Kidney glomerular epithelial cell (primary cell): Measurements from ENCODE around the gene SLC12A1.

Source experiments
- DNase-seq: peaks from one replicate; lab custom pipeline; 2025; lab: John Stamatoyannopoulos, UW

The SLC12A1 gene

DNA sequence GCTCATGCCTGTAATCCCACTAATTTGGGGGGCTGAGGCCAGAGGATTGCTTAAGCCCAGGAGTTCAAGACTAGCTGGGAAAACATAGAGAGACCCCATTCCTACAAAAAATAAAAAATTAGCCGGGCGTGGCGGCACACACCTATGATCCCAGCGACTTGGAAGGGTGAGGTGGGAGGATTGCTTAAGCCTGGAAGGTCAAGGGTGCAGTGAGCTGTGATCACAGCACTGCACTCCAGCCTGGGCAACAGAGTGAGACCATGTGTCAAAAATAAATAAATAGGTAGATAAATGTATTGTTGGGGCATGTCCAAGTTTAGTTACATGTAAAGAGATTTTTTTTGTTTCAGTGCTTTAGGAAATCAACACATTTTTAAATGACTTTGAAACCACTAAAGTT lies 36.4 kb downstream of the SLC12A1 start:
- DNase-seq = no peak

DNA sequence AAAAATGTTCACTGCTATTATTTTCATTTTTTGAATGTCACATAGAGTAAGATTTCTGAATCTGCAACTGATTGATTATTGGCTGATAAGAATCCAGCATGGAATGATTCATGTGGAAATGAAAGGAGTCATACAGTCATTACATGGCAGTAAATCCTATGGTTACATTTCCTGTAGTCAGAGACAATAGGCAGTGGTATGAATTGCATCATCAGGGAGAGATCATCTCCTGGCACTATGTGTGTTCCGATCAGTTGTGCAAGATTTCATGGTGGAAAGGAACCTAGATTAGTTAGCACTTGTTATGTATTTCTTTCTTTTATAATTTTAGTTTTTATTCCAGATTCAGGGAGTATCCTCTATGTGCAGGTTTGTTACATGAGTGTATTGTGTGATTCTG lies 38.8 kb downstream of the SLC12A1 start:
- no peak for DNase-seq

DNA sequence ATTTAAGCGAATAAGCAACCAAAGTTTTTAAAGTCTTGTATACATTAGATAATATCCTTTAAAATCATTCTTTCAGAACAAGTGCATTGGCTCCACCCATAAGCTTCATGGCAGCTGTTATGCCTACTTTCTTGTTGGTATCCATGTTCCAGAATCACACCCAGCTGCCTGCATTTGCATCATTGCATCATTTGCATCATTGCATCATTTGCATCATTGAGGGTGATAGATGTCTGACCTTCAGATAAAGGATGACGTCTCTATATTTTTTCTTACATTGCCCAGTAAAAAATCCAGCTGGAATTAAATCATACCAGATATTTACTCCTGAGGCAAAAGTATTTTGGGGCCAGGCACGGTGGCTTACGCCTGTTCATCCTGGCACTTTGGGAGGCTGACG lies 42.3 kb downstream of the SLC12A1 start:
- DNase-seq = no peak

DNA sequence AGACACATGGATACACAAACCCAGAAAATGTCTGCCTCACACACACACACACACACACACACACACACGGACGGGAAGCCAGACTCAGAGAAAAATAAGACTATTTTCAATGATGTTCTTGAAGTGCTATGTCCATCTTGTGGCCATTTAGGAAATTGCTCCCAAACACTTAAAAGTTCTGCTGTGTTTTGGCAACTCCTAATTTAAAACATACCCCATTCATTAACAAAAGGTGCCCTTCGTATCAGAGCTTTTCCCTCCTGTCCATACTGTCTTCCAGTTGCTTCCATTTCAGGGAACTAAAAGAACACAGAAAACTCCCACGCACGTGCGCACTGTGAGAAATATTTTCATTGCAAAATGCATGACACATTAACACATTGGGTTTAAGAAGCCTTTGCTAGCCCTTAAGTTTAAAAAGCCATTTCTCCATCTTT lies 44.6 kb downstream of the SLC12A1 start:
- DNase-seq = peak; percentile 80

DNA sequence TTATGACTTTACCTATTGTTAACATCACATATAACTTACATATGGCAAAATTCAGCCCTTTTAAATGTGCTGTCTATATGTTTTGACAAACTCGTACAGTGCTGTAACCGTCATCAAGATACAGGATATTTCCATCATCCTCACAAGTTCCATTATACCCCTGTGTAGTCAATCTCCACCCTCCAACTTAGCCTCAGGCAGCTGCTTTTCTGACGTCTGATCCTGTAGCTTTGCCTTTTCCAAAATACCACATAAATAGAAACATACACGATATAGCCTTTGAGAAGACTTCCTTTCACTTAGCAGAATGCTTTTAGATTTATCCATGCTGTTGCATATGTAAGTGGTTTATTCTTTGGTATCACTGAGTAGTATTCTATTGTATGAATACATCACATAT lies 47.1 kb downstream of the SLC12A1 start:
- DNase-seq = no peak

DNA sequence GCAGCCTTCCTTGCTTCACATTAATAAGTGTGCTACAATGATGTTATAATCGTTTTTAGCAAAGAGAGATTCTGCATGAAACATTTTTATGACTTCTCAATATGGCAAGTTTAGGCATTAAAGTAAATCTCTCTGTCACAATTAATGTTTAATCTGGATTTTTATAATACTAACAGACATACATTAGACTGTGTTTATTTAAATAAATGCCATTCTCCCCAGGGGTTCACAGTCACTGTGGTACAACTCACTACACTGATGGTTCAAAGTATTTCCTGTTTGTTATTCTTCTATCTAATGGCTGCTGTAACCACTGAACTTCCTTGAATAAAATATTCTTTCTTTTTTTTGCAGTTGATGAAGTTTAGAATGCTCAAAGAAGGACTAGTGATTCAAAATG lies 59.0 kb downstream of the SLC12A1 start:
- DNase-seq = no peak

DNA sequence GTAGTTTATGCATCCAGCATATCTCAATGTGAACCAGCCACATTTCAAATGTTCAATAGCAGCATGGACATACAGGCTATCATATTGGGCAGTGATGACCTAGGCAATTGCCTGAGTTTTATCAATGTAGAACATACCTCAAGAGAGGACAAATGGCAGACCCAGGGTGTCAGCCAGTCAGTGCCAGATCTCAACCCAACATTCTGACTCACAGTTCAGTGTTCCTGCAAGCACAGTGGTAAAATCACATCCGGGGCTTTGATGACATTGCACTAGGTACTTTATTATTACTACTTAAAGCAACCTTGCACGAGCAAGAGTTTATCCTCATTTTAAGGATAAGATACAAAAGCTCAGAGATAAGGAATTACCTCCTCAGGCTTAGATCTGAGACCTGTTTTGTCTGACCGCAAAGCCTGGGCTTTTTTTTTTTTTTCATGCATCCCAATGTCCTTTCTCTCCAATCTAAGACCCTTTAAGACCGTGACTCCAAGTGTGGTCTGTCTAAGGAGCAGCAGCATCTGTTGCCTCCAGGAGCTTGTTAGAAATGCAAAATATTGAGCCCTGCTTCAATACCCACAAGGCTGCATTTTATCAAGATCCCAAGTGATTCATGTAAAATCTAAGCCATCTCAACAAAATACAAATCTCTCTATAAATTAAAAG lies 60.1 kb downstream of the SLC12A1 start:
- no peak for DNase-seq

DNA sequence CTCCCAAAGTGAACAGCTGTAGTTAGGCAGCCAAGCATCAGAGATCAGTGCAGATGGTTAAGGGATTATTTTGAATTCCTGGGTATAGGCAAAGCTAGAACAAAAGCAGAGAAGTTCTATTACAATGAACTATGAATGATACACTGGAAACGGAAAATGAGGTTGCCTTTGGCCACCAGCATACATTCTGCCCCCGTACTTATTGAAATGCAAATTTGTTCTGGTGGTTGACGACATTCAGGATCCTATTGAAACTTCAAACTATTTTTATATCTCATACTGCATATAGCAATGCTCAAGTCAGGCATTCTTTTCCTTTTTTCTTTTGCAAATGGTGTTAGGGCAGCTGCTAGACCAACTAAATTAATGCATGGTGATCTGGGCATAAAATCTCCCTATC lies 61.7 kb downstream of the SLC12A1 start:
- DNase-seq = no peak

DNA sequence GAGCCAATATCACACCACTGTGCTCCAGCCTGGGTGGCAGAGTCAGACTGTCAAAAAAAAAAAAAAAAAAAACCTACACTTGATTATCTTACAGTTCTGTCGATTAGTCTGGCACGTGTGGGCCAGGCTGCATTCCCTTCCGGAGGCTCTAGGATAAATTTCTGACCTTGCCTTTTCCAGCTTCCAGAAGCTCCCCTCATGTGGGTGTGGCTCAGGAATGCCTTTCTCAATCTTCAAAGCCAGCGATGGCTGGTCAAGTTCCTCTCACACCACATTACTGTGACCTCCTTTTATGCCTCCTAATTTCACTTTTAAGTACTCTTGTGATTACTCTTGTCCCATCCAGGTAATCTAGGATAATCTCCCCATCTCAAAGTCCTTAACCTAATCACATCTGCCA lies 66.9 kb downstream of the SLC12A1 start:
- DNase-seq = no peak

DNA sequence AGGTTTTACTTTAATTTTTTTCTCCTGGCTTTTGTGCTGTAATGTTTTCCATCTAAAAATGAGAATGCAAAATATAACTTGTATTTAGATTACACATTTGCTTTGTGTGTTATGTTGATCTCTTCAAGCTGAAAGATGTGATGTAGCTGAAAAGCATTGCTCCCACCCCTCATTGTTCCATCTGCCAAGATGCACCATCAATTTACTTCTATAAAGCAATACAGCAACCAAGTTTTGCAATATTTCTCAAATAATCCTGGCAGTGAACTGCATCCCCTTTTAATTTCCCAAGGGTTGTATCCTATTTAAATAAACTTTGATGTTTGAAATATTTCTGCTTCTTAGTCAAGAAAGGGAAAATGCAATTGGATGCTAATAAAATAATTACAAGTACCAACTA lies 72.6 kb downstream of the SLC12A1 start:
- no peak for DNase-seq

DNA sequence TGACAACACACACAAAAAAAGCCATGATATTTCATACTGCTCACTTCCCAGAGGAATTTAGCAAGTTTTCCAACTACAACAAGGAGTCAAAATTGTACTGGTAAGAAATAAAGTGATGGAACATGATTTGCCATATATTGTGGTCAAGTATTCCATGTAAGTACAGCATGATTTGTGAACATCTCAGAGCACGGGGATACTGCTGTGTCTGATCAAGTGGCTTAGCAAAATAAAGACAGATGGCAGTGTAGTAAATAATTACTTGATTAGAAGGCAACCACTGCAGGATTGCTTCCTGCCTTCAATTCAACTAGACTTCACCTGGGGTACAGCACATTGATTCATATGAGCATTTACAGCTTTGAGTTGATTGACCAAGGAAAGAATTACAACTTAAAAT lies 73.5 kb downstream of the SLC12A1 start:
- no peak for DNase-seq

DNA sequence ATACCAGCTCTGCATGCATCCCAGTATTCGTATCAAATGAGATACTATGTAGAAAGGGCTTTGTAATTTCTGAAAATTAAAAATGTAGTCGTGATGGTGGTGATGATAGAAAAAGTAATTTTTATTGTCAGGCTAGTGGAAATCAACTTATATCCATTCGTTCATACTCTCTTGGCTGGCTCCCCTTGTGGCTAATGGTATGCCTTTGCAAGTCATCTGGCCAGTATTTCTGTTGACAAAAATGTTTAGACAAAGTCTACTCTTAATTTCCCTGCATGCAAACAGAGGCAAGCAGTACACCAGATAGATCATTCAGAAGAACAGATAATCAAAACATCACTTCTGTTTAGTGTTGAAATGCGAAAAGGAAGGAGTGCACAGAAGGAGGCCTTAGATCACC lies 75.6 kb downstream of the SLC12A1 start:
- DNase-seq = no peak

DNA sequence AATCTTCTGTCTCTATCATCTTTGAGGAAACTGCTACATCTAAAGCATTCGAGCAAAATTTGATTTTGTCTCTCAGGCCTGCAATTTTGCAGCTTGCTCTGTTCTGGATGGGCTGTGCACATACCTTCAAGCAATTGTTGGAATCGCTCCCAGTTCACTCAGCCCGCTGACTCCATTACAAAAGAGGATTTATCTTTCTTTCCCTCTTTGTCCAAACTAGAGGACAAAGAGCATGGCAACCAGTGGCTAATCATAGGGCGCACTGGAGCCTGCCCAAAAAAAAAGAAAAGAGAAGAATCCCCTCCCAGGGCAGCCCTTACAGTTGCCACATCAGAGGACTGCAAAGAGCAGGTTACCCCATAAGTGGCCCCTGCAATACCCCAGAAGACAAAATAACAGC lies 76.1 kb downstream of the SLC12A1 start:
- DNase-seq = no peak

DNA sequence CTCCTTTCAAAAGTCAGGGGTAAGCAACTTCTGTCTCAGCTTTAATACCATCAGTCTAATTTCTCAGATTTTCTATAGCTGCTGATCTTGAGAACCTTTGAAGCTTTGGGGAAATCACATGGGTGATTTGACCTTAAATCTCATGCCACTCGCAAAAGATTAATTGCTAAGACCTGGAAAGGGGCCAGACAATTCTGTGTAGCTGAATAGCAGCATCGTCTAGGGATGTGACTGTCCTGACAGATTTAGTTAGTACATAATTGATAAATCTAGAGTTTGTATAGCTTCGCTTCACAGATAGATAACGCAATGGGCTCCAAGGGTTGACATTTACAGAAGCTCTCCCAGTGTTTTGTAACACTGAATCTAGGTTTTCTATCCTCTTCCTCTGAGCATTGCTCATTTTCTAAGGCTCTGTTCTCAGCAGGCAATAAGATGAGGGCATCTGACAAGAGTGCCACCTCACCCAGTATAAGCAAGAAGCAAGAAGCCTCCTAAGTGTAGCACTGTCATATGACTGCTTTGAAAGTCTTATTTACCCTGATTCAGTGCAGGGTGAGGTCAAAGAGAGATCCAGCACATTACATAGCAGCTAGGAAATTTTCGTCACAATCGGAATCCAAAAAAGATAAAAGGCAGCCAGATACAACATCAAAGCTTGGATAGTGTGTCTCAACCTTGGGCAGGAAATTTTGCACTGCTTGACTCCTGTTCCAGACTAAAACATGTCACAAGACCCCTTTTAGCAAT lies 77.5 kb downstream of the SLC12A1 start:
- no peak for DNase-seq

DNA sequence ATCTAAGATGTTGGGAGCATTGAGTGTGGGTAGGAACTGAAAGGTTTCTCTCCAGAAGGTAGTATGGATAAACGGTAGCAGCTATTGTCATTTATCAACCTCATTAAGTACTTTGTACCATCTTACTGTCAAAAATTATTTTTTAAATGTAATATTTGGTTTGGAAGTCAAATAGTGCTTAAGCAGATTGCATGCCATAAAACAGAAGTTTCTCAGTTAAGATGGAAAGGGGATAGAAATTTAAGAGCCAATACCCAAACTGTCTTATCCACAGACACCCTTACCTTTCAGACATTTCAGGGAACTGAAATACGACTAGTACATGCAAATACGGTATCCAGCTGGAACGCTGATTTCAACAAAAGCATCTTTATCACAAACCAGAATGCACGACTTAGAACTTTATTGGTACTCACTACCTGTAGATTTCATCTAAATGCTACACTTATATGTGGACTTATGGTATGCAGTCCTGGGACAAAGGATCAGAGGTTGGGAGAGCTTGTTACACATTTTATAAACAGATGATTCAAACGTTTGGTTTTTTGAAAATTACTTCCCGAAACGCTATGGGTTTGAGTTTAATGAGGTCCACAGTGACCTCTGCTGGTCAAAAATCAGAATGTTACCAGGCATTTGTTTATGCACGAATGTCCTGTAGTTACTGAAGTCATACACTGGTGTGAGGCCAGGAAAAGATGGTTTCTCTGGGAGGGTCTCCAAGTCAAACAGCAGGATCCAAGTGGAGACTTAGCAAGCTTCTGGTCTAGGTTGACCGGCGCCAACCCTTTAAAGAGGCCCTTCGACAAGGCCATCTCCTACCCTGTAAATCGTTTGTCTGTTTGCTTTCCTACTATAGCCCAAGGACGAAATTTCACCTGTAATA lies 79.5 kb downstream of the SLC12A1 start:
- peak; percentile 77 for DNase-seq

DNA sequence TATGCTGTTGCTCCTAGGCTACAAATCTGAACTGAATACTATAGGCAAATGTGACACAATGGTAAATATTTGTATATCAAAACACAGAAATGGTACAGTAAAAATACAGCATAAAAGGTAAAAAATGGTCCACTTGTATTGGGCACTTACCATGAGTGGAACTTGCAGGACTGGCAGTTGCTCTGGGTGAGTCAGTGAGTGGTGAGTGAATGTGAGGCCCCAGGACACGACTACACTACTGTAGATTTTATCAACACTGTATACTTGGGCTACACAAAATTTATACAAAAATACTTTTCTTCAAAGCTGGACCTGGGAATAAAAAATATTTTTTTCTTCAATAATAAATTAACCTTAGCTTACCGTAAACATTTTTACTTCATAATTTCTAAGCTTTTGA lies 83.5 kb downstream of the SLC12A1 start:
- DNase-seq = no peak

DNA sequence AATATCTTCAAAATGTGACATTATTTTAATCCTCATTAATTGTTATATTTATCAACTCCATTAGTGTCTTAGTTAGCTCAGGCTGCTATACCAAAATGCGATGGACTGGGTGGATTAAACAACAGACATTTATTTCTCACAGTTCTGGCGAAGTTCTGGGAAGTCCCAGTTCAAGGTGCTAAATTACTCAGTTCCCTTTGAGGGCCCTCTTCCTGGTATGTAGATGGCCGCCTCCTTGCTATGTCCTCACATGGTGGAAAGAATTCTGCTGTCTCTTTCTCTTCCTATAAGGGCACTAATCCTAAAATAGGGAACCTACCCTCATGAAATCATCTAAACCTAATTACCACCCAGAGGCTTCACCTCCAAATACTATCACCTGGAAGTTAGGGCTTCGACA lies 86.4 kb downstream of the SLC12A1 start:
- DNase-seq = no peak

DNA sequence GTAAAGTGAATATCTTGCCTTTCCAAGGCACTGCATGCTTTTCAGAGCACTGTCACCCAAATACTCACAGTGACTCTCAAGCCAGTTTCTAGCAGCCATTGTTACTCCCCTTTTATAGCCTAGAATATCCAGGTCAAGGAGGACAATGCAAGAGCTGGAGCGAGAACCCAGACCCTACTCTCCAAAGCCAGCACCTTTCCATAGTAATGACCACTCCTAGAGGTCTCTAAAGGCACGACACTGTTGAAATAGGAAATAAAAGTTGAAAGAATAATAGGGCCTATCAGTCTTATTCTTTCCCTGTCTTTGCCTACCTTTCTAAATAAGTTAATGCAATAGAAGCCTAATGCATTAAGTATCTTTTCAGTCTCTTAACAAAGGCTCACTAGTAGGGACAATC lies 91.6 kb downstream of the SLC12A1 start:
- DNase-seq = no peak

DNA sequence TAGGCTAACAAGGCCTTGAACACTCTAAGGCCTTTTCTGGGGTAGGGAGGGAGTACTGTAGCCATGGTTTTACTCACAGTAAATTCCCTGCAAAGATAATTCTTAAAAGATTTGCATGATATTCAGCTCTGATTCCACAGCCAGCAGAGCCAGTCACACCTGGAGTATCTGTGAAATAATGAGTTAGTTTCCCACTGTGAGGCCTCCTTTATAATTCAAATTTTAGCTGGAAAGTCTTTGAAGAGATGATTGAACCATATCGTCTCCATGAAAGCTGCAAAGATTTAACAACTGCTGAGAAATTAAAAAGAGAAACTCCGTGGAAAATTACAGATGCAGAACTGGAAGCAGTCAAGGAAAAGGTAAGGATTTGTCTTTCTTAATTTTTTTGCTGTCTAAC lies 92.8 kb downstream of the SLC12A1 start:
- DNase-seq = no peak

DNA sequence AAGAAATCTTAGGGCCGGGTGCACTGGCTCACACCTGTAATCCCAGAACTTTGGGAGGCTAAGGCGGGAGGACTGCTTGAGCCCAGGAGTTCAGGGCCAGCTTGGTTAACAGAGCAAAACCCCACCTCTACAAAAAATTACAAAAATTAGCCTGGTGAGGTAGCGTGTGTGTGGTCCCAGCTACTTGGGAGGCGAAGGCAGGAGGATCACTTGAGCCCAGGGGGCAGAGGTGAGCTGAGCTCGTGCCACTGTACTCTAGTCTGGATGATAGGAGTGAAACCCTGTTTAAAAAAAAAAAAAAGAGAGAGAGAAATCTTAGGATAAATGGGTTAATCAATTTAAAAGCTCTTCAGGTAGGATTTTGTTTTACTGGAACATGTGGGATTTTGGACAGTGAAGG lies 93.9 kb downstream of the SLC12A1 start:
- no peak for DNase-seq

DNA sequence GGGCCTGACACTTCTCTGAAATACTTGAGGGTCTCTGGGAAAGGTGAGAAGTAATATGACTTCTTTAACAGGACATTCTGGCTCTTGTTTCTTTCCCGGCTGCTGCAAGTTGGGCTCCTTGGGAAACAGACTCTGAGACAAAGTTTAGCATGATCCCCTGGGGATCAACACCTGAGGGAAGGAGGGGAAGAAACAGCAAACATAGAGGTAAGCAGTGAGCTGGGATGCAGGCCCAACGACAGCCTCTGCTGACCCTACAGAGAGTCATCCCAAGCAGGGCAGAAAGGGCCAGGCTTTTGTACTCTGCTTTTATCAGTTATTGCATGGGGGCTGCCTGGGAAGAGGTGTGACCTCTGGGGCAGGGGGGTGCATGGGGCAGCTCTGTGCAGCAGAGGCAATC lies 98.3 kb downstream of the SLC12A1 start:
- DNase-seq = no peak

DNA sequence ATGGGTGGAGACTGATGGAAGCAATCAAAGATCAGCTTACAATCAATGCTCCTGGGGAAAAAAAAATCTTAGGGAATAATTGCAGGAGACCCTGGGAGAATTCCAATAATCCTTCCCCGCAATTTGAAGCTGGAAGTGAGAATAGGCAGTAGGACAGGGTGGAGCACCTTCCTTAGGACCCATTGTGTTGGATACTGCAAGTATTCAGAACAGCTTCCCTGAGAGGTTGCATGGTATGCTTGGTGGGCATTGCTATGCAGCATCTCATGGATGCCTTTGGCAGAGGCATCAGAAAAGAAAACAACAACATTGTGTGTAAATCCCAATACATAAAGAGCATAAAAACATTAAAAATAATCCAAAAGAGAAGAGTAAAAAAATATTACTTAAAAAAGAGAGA lies 100.5 kb downstream of the SLC12A1 start:
- no peak for DNase-seq

DNA sequence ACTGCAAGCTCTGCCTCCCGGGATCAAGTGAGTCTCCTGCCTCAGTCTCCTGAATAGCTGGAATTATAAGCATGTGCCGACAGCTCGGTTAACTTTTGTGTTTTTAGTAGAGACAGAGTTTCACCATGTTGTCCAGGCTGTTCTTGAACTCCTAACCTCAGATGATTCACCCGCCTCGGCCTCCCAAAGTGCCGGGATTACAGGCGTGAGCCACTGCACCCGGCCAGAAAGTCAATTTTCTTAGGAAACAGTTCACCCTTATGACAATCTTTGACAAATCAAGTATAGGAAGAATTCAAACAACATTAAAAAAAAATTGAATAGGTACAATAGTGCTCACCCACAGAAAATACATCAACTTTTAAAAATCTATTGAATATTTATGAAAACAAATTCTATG lies 101.5 kb downstream of the SLC12A1 start:
- no peak for DNase-seq
